Caco-2 (cell line): ENCODE results near the gene FOLR2. TPM values are rescaled to one million over a fixed set of nuclear protein-coding genes. Genes with fewer than 3 reads are reported as not detected.
A peak's percentile ranks its signal among the peaks of the same experiment; 100 is the strongest.
"Not testable (repeated sequence)": the region's sequence is repeated elsewhere in the genome, so short reads cannot be mapped to it uniquely, and the experiment has no call there.

ENCODE experiments used
- BruUV-seq: library from RNA; stranded (reverse); fragments of 400-500 nt; replicated peaks from 2 replicates; lab custom pipeline; 2021; lab: Mats Ljungman, UMichigan
- CTCF ChIA-PET: fragments of 300-600 bp; sonication (Branson Sonifier 250); formaldehyde crosslinking; loops from one replicate; lab custom pipeline; 2022; ENCODE audit warnings: antibody characterized with exemption; lab: Charles Lee
- POLR2A ChIA-PET: fragments of 300-600 bp; sonication (Branson Sonifier 250); formaldehyde crosslinking; loops from one replicate; lab custom pipeline; 2022; ENCODE audit warnings: antibody characterized with exemption; lab: Charles Lee
- DNase-seq, 2 experiments: peaks; one replicate each; pipeline versions ENCODE4 v3.0.0 to v3.0.0-alpha.2; 2020 to 2022
- H3K27me3 ChIP-seq: replicated peaks from 2 replicates; pipeline ENCODE4 v1.6.0; 2011; ENCODE audit warnings: low read length; ENCODE audit not compliant: control insufficient read depth, insufficient read depth
- H3K36me3 ChIP-seq: 2 replicates; pipeline ENCODE4 v1.5.1; 2011; ENCODE audit warnings: low read length; ENCODE audit not compliant: control insufficient read depth, insufficient read depth
- H3K4me1 ChIP-seq: fragments of 250-450 bp; sonication (Bioruptor Pico); 2 replicates; pipeline ENCODE4 v1.5.1; 2020; ENCODE audit warnings: mild to moderate bottlenecking
- H3K4me3 ChIP-seq: 2 replicates; pipeline ENCODE4 v1.5.1; 2011; ENCODE audit warnings: low read depth, mild to moderate bottlenecking, control low read depth, low read length
- H3K9me3 ChIP-seq: fragments of 250-450 bp; sonication (Bioruptor Pico); 2 replicates; pipeline ENCODE4 v1.5.1; 2020; ENCODE audit warnings: mild to moderate bottlenecking, moderate library complexity
- H3K27ac Mint-ChIP-seq: one replicate; pipeline ENCODE4 v1.8.0; 2022; ENCODE audit warnings: mixed read lengths; ENCODE audit not compliant: unreplicated experiment
- H3K27me3 Mint-ChIP-seq: one replicate; pipeline ENCODE4 v1.8.0; 2022; ENCODE audit warnings: mixed read lengths; ENCODE audit not compliant: insufficient read depth, unreplicated experiment
- H3K36me3 Mint-ChIP-seq: one replicate; pipeline ENCODE4 v1.8.0; 2022; ENCODE audit warnings: mild to moderate bottlenecking, mixed read lengths; ENCODE audit not compliant: insufficient read depth, unreplicated experiment
- H3K4me1 Mint-ChIP-seq: one replicate; pipeline ENCODE4 v1.8.0; 2022; ENCODE audit warnings: low read depth, mixed read lengths; ENCODE audit not compliant: unreplicated experiment
- H3K4me3 Mint-ChIP-seq: one replicate; pipeline ENCODE4 v1.8.0; 2022; ENCODE audit warnings: mild to moderate bottlenecking, moderate library complexity, mixed read lengths; ENCODE audit not compliant: unreplicated experiment
- H3K9me3 Mint-ChIP-seq: one replicate; pipeline ENCODE4 v1.8.0; 2022; ENCODE audit warnings: mixed read lengths; ENCODE audit not compliant: unreplicated experiment
- intact Hi-C: fragments of 100-400 bp; cut with micrococcal nuclease; formaldehyde crosslinking; loops from one replicate; pipeline ENCODE4 v1.10.0; 2022; ENCODE audit not compliant: unreplicated experiment
- total RNA-seq: library from RNA; stranded (reverse); gene quantifications from 2 replicates; pipeline ENCODE4 v1.2.3, GENCODE V29; 2022
- TF ChIP-seq, protein P1 (sequence below), 2 experiments: fragments of 200-600 bp in 1 of 2; IDR thresholded peaks; 1 replicate in 1 of 2; 2 replicates in 1 of 2; pipeline versions ENCODE4 v1.5.1 to v1.8.0; 2011 to 2022; ENCODE audit warnings: antibody characterized with exemption in 1 of 2, control low read depth in 1 of 2, inconsistent platforms in 1 of 2, low read depth in 1 of 2, low read length in 1 of 2, mild to moderate bottlenecking in 1 of 2, moderate library complexity in 1 of 2; ENCODE audit not compliant: insufficient read depth in 1 of 2, severe bottlenecking in 1 of 2, unreplicated experiment in 1 of 2

FOLR2 gene
- total RNA-seq, 1 experiment from 2014 or later: not detected

DNA sequence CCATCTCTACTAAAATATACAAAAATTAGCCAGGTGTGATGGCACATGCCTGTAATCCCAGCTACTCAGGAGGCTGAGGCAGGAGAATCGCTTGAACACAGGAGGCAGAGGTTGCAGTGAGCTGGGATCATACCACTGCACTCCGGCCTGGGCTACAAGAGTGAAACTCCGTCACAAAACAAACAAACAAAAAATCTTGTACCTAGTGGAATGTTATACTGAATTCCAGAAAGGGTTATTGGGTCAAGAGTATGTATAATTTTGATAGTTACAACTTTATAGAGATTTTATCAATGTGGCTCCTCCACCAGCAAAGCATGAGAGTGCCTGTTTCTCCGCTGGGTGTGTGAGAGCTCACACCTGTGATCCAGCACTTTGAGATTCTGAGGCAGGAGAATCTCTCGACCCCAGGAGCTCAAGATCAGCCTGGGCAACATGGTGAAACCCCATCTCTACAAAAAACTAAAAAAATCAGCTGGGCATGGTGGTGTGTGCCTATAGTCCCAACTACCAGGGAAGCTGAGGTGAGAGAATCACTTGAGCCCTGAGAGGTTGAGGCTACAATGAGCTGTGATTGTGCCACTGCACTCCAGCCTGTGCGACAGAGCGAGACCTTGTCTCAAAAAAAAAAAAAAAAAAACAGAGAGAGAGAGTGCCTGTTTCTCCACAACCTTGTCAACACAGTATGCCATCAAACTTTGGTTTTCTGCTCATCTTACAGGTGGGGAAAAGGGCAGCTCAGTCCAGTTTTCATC is 37.4 kb upstream of the FOLR2 start:
- Mint-ChIP-seq H3K9me3 (no peaks in the 10 kb centered on the region), H3K4me1 (peaks cover 34% of the 10 kb centered on the region), H3K4me3 (no peak overlapping the region), H3K36me3 (no peaks in the 10 kb centered on the region), H3K27ac (no peak overlapping the region), H3K27me3 (no peaks in the 10 kb centered on the region)
- ChIA-PET POLR2A (no interaction called here), CTCF (interaction anchor here (1.1 to 1.7 kb wide), 3 partner anchors 35 to 154 kb away, joined by 4 to 8 read pairs (median 6); no protein-coding TSS in a partner anchor)
- no TSS peak for BruUV-seq
- intact Hi-C loops: no loop called here
- TF ChIP-seq, protein P1, sequence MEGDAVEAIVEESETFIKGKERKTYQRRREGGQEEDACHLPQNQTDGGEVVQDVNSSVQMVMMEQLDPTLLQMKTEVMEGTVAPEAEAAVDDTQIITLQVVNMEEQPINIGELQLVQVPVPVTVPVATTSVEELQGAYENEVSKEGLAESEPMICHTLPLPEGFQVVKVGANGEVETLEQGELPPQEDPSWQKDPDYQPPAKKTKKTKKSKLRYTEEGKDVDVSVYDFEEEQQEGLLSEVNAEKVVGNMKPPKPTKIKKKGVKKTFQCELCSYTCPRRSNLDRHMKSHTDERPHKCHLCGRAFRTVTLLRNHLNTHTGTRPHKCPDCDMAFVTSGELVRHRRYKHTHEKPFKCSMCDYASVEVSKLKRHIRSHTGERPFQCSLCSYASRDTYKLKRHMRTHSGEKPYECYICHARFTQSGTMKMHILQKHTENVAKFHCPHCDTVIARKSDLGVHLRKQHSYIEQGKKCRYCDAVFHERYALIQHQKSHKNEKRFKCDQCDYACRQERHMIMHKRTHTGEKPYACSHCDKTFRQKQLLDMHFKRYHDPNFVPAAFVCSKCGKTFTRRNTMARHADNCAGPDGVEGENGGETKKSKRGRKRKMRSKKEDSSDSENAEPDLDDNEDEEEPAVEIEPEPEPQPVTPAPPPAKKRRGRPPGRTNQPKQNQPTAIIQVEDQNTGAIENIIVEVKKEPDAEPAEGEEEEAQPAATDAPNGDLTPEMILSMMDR (IDR thresholded peaks at IDR 0.05; ENCODE audit: insufficient read depth in 1 of 2, low read depth in 1 of 2, low read length in 1 of 2, severe bottlenecking in 1 of 2, unreplicated experiment in 1 of 2): no peak
- Histone ChIP-seq H3K4me3 (no peak overlapping the region), H3K36me3 (0 out of 2 replicates have a peak, but pooled peaks cover 1% of the 10 kb centered on the region), H3K27me3 (no peaks in the 10 kb centered on the region), H3K4me1 (peaks cover 31% of the 10 kb centered on the region), H3K9me3 (no peaks in the 10 kb centered on the region)
- DNase-seq: no peak

DNA sequence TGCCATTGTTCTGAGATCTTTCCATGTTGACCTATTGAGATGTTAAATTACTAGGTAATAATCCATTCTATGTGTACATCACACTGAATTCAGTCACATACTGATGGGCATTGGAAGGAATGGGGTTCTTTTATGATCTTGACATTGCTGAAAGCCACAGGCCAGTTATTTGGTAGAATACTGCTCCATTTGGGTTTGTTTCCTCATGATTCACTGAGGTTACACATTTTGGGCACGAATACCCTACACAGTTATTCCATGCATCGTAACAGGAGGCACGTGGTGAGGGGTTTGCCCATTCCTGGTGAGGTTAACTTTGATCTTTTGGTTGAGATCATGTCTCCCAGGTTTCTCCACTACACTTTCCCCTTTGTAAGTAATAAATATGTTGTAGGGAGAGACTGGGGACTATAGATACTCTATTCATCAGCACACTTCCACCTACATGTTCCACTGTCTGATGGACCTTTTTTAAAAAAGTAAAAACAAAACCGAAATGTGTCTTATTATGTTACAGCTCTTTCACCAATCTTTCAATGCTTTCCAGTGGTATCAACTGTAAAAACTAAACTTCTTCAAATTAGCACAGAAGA is 36.7 kb upstream of the FOLR2 start:
- H3K27me3 ChIP-seq: no peaks in the 10 kb centered on the region
- ChIA-PET CTCF (interaction anchor here (0.6 to 1.7 kb wide), 7 partner anchors 14 to 251 kb away, joined by 3 to 8 read pairs (median 5); no protein-coding TSS in a partner anchor), POLR2A (no interaction called here)
- TF ChIP-seq, protein P1 (IDR thresholded peaks at IDR 0.05; ENCODE audit: insufficient read depth in 1 of 2, low read depth in 1 of 2, low read length in 1 of 2, severe bottlenecking in 1 of 2, unreplicated experiment in 1 of 2): no peak
- intact Hi-C loops: loop anchor here (5.0 kb wide), 1 partner anchor 42 kb away; the partner anchor contains the start of gene INPPL1
- no peak for DNase-seq
- Mint-ChIP-seq H3K9me3 (no peaks in the 10 kb centered on the region), H3K36me3 (no peaks in the 10 kb centered on the region), H3K27me3 (no peaks in the 10 kb centered on the region), H3K27ac (peak overlapping the region; percentile 40), H3K4me1 (peaks cover 27% of the 10 kb centered on the region), H3K4me3 (no peak overlapping the region)
- no TSS peak for BruUV-seq
- no peak overlapping the region for H3K4me3 ChIP-seq
- 0 out of 2 replicates have a peak, but pooled peaks cover 1% of the 10 kb centered on the region for H3K36me3 ChIP-seq
- H3K9me3 ChIP-seq: no peaks in the 10 kb centered on the region
- peaks cover 24% of the 10 kb centered on the region for H3K4me1 ChIP-seq

DNA sequence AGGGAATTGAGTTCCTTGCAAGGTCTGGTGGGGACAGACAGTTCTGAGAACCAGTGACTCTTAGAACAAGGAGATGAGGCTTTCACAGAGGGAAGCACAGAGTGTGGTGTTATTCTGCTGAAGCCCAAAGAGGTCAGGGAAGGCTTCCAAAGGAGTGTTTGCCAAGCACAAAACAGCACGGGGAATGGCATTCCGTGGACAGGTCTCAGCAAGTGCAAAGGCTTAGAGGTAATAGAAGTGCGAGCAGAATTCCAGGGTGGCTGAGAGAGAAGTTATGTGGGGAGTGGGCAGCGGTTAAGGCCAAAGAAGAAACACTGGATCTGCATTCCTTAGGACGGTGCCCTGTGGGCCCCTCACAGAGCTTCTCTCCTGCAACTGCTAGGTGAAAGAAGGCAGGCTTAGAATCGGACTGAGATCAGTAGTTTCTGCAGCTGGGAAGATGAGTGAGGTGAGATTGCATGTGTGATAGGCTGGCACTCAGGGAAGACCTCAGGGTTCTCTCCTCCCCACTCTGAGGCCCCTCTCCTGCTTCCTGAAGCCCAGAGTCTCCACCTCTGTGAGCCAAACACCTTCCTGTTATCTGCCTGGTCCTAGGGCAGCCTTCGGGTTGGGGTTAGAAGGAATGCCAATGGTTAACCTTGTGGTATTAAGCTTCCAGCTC is 35.6 kb upstream of the FOLR2 start:
- H3K9me3 Mint-ChIP-seq, BruUV-seq, H3K36me3 Mint-ChIP-seq, H3K27me3 ChIP-seq, H3K36me3 ChIP-seq, H3K9me3 ChIP-seq, H3K27me3 Mint-ChIP-seq, POLR2A ChIA-PET, H3K4me3 ChIP-seq: not testable (repeated sequence)
- Mint-ChIP-seq H3K27ac (peak overlapping the region; percentile 40), H3K4me3 (peak overlapping the region; percentile 20), H3K4me1 (peaks cover 27% of the 10 kb centered on the region)
- intact Hi-C loops: loop anchor here (1.0 to 5.0 kb wide), 2 partner anchors 37 to 41 kb away; partner anchors contain the start of gene INPPL1
- DNase-seq: peak in 1 of 2 experiments; percentile 60
- CTCF ChIA-PET: interaction anchor here (0.8 to 5.0 kb wide), 6 partner anchors 15 to 250 kb away, joined by 3 to 54 read pairs (median 7); no protein-coding TSS in a partner anchor
- peaks cover 13% of the 10 kb centered on the region for H3K4me1 ChIP-seq
